ENCODE data around the gene LGALSL.

DNA sequence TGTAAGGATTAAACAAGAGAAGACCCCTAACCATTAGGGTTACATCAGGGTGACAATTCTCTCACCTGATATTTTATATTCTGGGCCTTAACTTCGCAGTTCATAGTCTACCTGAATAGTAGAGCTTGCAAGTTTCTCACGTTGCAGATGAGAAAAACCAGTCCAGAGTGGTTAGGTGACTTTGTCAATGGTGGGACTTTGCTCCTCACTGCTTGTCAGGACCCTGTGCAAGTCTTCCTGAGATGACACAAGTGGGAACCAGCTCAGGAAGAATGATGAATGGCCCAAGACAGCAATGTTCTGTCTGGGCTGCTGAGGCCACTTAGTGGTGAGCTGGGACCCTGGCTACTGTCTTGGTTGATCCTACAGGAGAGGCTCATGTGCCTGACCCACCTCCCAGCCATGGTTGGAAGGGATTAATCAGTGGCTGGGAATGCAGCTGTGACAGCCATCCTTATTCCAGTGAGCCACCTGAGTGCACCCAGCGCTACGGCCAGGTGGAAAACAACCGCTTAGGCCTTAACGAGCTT lies 16.9 kb downstream of the LGALSL start:
- TF ChIP-seq ZNF274 (IDR thresholded peaks at IDR 0.05; ENCODE audit: low read depth, low read length) (no peak), SUZ12 (IDR thresholded peaks at IDR 0.05; ENCODE audit: extremely low read depth, insufficient read depth, insufficient read length) (no peak)
